ENCODE measurements around the gene PCGF6. TPM values are rescaled to one million over a fixed set of nuclear protein-coding genes. Genes with fewer than 3 reads are reported as not detected.
A peak's percentile ranks its signal among the peaks of the same experiment; 100 is the strongest.

PCGF6 gene
- polyA plus RNA-seq, 1 of the 3 experiments (the other 2 are of a cell fraction), result 5.1 TPM

DNA sequence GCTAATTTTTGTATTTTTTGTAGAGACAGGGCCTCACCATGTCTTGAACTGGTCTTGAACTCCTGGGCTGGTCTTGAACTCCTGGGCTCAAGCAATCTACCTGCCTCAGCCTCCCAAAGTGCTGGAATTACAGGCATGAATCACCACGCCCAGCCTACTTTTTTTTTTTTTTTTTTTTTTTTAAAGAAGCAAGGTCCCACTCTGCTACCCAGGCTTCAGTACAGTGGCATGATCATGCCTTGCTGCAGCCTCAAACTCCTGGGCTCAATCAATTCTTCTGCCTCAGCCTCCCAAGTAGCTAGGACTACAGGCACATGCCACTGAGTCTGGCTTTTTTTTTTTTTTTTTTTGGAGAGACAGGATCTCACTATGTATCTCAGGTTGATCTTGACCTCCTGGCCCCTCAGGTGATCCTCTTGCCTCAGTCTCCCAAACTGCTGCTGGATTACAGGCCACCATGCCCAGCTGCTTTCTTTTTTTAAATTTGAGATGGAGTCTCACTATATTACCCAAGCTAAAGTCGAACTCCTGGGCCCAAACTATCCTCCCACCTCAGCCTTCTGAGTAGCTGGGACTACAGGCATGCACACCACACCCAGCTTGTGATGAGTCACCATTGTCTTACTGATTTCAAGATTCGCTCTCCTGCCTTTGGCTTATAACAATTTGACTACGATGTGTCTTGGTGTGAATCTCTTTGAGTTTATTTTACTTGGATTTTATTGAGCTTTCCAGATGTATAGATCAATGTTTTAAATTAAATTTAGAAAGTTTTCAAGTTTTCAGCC, 96.2 kb downstream of the PCGF6 start:
- Histone ChIP-seq H4K20me1 (ENCODE audit: insufficient read depth) (no peaks in the 10 kb centered on the region), H3K9me2 (no peaks in the 10 kb centered on the region), H3K27ac (ENCODE audit: low read depth in 2 of 2, low read length in 1 of 2) (no peak overlapping the region), H3K4me3 (ENCODE audit: low read depth in 2 of 2, low read length in 1 of 2) (no peak overlapping the region), H3K79me2 (ENCODE audit: insufficient read depth) (no peaks in the 10 kb centered on the region), H3K4me2 (no peak overlapping the region), H3F3A (replicated peaks; ENCODE audit: insufficient read depth) (peaks cover 4% of the 10 kb centered on the region), H3K9me3 (no peaks in the 10 kb centered on the region), H2AFZ (ENCODE audit: low read depth) (no peak overlapping the region), H3K9ac (no peak overlapping the region), H3K36me3 (replicated peaks in 1 of 2; ENCODE audit: control insufficient read depth in 1 of 2, insufficient read depth in 2 of 2, low read length in 1 of 2) (no peaks in the 10 kb centered on the region), H3K4me1 (ENCODE audit: control insufficient read depth in 1 of 2, insufficient read depth in 2 of 2, low read depth in 1 of 2, low read length in 1 of 2) (no peaks in the 10 kb centered on the region), H3K27me3 (ENCODE audit: insufficient read depth) (no peaks in the 10 kb centered on the region)
- ChIA-PET CTCF (interaction anchor here (0.6 to 0.9 kb wide), 2 partner anchors 10 to 383 kb away, joined by 3 read pairs; no protein-coding TSS in a partner anchor), POLR2A (interaction anchor here (0.9 kb wide), 1 partner anchor 23 kb away, joined by 3 read pairs; no protein-coding TSS in a partner anchor)
- no peak for TF ChIP-seq YY1 (IDR thresholded peaks at IDR 0.05; ENCODE audit: low read depth)
- TF ChIP-seq JUND (IDR thresholded peaks at IDR 0.05), result 0 out of 2 replicates have a peak, but pooled peaks have one; percentile 9
- no peak for TF ChIP-seq SIN3A (IDR thresholded peaks at IDR 0.05; ENCODE audit: borderline replicate concordance, low read depth, low read length)
- TF ChIP-seq FOSL2 (IDR thresholded peaks at IDR 0.05; ENCODE audit: borderline replicate concordance, low read depth), result peak; percentile 50; the same call in 1 of the 2 replicates
- WGBS (ENCODE audit: low lambda C conversion rate), result 36% methylated on average over 4 of the region's 4 CpGs
- no peak for DNase-seq

DNA sequence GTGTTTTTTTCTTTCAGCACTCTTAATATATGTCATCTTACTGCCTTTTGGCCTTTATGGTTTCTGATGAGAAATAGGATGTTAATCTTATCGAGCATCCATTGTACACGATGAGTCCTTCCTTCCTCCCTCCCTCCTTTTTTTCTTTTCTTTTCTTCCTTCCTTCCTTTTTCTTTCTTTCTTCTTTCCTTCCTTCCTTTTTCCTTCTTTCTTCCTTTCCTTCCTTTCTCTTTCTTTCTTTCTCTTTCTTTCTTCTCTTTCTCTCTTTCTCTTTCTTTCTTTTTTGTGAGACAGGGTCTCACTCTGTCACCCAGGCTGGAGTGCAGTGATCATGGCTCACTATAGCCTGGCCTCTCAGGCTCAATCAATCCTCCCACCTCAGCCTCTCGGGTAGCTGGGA, 96.8 kb downstream of the PCGF6 start:
- Histone ChIP-seq H3K27me3 (ENCODE audit: insufficient read depth) (no peaks in the 10 kb centered on the region), H3F3A (replicated peaks; ENCODE audit: insufficient read depth) (peaks cover 4% of the 10 kb centered on the region), H3K9ac (no peak overlapping the region), H3K4me2 (no peak overlapping the region), H4K20me1 (ENCODE audit: insufficient read depth) (no peaks in the 10 kb centered on the region), H3K4me1 (ENCODE audit: control insufficient read depth in 1 of 2, insufficient read depth in 2 of 2, low read depth in 1 of 2, low read length in 1 of 2) (no peaks in the 10 kb centered on the region), H3K9me2 (no peaks in the 10 kb centered on the region), H3K27ac (ENCODE audit: low read depth in 2 of 2, low read length in 1 of 2) (no peak overlapping the region), H3K9me3 (no peaks in the 10 kb centered on the region), H3K79me2 (ENCODE audit: insufficient read depth) (no peaks in the 10 kb centered on the region), H3K36me3 (replicated peaks in 1 of 2; ENCODE audit: control insufficient read depth in 1 of 2, insufficient read depth in 2 of 2, low read length in 1 of 2) (no peaks in the 10 kb centered on the region), H3K4me3 (ENCODE audit: low read depth in 2 of 2, low read length in 1 of 2) (no peak overlapping the region), H2AFZ (ENCODE audit: low read depth) (no peak overlapping the region)
- TF ChIP-seq FOXM1 (IDR thresholded peaks at IDR 0.05; ENCODE audit: low read depth) (no peak), RAD21 (IDR thresholded peaks at IDR 0.05; ENCODE audit: low read length) (no peak), POLR2AphosphoS5 (IDR thresholded peaks at IDR 0.05; ENCODE audit: low read depth, low read length) (no peak)
- DNase-seq, result no peak
- CTCF ChIA-PET, result no interaction called here
- 64% methylated on average over 3 of the region's 3 CpGs for WGBS (ENCODE audit: low lambda C conversion rate)
- POLR2A ChIA-PET, result no interaction called here

Small RNA genes within 50 kb of the gene (small RNA-seq; reads per million reads assigned to genes)
- gene RNU11-3P, result 0 reads per million in 7 experiments

Other genes with a start within 250 kb of the PCGF6 start
- 29.6 and 45.4 TPM in 2 replicates for gene NT5C2, start 157.9 kb downstream of the PCGF6 start, polyA plus RNA-seq (2012; rRNA removed)
- 0.08 TPM in 1 of 2 replicates, not detected in the other for gene RPEL1, start 105.3 kb downstream of the PCGF6 start, polyA plus RNA-seq (2012; rRNA removed)
- 4.8 and 5.4 TPM in 2 replicates for gene INA, start 74.0 kb downstream of the PCGF6 start, polyA plus RNA-seq (2012; rRNA removed)
- gene TAF5, start 16.8 kb upstream of the PCGF6 start, polyA plus RNA-seq (2012; rRNA removed), result 1.3 and 1.4 TPM in 2 replicates
- gene ATP5MK, start 45.3 kb upstream of the PCGF6 start, polyA plus RNA-seq (2012; rRNA removed), result 408 and 542 TPM in 2 replicates
- 29.8 and 39.9 TPM in 2 replicates for gene PDCD11, start 45.5 kb upstream of the PCGF6 start, polyA plus RNA-seq (2012; rRNA removed)
- gene CALHM2, start 101.2 kb upstream of the PCGF6 start, polyA plus RNA-seq (2012; rRNA removed), result 0.10 and 0.23 TPM in 2 replicates
- not detected in 2 replicates for gene CALHM1, start 107.8 kb upstream of the PCGF6 start, polyA plus RNA-seq (2012; rRNA removed)
- not detected in 2 replicates for gene CALHM3, start 128.1 kb upstream of the PCGF6 start, polyA plus RNA-seq (2012; rRNA removed)
- gene NEURL1, start 142.6 kb upstream of the PCGF6 start, polyA plus RNA-seq (2012; rRNA removed), result 0.05 and 0.19 TPM in 2 replicates

Measured in SK-N-SH (cell line).